Measurements from ENCODE around the gene SLFNL1. TPM values are rescaled to one million over a fixed set of nuclear protein-coding genes. Genes with fewer than 3 reads are reported as not detected.

SLFNL1 gene
- polyA plus RNA-seq, 2 of the 4 experiments (the other 2 are of a cell fraction) = 0.01 to 0.03 TPM

DNA sequence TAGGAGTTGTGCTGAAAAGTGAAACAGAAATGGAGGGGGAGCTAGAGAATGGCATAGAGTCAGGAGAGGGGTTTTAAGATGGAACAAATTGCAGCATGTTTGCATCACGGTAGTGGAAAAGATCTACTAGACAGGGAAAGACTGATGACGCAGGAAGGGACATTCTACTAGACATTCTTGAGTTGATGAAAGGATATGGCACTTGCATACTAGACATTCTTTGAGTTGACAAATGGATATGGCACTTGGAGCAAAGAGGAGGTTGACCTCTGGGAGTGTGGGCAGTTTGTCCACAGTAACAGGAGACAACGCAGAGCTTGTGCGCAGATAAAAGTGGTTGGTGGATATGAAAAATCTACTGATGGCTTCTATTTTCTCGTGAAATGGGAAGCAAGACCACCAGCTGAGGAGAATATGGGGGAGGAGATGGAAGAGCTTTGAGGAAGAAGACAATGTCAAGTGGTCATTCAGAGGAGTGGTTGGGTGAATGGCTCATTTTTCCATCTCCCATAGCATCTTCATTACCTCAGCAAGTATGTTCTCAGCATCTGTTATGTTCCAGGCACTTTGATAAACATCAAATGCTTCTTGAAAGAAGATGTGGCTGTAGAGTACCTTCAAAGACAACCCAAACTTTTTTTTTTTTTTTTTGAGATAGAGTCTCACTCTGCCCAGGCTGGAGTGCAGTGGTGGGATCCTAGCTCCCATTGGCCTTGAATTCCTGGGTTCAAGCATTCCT, 44.4 kb downstream of the SLFNL1 start (continued):
- TF ChIP-seq ZNF302 (CRISPR knock-in tag; IDR thresholded peaks at IDR 0.05) (no peak), NPAS2 (CRISPR knock-in tag; IDR thresholded peaks at IDR 0.05; ENCODE audit: borderline replicate concordance) (no peak), FOSB (CRISPR knock-in tag; IDR thresholded peaks at IDR 0.05) (no peak), EP300 (IDR thresholded peaks at IDR 0.05) (peak; percentile 97; a peak in 4 of 5 replicates), HEYL (CRISPR knock-in tag; IDR thresholded peaks at IDR 0.05) (no peak), ZFP36 (IDR thresholded peaks at IDR 0.05; ENCODE audit: borderline replicate concordance, partially characterized antibody) (no peak), GATA3 (IDR thresholded peaks at IDR 0.05; ENCODE audit: borderline replicate concordance) (peak; percentile 99), SREBF2 (IDR thresholded peaks at IDR 0.05) (no peak), HOXA7 (CRISPR knock-in tag; IDR thresholded peaks at IDR 0.05) (no peak), FOSL2 (IDR thresholded peaks at IDR 0.05) (peak; percentile 46), FOSL2 (CRISPR knock-in tag; IDR thresholded peaks at IDR 0.05) (peak; percentile 84), CEBPB (IDR thresholded peaks at IDR 0.05) (peak; percentile 83 to 91), RFX5 (IDR thresholded peaks at IDR 0.05) (no peak)
- TF ChIP-seq, protein P1, sequence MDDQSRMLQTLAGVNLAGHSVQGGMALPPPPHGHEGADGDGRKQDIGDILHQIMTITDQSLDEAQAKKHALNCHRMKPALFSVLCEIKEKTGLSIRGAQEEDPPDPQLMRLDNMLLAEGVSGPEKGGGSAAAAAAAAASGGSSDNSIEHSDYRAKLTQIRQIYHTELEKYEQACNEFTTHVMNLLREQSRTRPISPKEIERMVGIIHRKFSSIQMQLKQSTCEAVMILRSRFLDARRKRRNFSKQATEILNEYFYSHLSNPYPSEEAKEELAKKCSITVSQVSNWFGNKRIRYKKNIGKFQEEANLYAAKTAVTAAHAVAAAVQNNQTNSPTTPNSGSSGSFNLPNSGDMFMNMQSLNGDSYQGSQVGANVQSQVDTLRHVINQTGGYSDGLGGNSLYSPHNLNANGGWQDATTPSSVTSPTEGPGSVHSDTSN (IDR thresholded peaks at IDR 0.05) = peak; percentile 76; the same call in 1 of the 2 replicates
- TF ChIP-seq, protein P2, sequence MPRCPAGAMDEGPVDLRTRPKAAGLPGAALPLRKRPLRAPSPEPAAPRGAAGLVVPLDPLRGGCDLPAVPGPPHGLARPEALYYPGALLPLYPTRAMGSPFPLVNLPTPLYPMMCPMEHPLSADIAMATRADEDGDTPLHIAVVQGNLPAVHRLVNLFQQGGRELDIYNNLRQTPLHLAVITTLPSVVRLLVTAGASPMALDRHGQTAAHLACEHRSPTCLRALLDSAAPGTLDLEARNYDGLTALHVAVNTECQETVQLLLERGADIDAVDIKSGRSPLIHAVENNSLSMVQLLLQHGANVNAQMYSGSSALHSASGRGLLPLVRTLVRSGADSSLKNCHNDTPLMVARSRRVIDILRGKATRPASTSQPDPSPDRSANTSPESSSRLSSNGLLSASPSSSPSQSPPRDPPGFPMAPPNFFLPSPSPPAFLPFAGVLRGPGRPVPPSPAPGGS (IDR thresholded peaks at IDR 0.05) = peak; percentile 79; the same call in 2 of the 3 replicates
- TF ChIP-seq, protein P3, sequence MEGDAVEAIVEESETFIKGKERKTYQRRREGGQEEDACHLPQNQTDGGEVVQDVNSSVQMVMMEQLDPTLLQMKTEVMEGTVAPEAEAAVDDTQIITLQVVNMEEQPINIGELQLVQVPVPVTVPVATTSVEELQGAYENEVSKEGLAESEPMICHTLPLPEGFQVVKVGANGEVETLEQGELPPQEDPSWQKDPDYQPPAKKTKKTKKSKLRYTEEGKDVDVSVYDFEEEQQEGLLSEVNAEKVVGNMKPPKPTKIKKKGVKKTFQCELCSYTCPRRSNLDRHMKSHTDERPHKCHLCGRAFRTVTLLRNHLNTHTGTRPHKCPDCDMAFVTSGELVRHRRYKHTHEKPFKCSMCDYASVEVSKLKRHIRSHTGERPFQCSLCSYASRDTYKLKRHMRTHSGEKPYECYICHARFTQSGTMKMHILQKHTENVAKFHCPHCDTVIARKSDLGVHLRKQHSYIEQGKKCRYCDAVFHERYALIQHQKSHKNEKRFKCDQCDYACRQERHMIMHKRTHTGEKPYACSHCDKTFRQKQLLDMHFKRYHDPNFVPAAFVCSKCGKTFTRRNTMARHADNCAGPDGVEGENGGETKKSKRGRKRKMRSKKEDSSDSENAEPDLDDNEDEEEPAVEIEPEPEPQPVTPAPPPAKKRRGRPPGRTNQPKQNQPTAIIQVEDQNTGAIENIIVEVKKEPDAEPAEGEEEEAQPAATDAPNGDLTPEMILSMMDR (IDR thresholded peaks at IDR 0.05) = no peak

DNA sequence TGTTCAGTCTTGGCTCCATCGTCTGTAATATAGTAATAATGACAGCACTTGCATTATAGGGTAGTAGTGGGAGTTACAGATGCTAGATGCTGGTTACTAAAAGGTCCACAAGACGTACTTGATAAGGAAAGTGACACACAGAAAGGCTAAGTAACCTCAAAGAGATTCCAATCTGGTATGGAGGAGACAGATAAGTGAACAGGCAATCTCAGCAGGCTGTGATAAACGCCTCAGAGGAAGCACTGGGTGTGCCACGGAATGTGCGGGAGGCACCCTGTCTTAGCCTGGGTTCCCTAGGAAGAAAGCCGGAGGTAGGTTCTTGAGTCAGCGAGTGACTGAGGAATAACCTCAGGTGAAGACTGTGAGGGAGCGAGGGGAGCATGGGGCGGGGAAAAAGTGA, 46.6 kb downstream of the SLFNL1 start:
- POLR2A ChIA-PET = no interaction called here
- Histone ChIP-seq H3K27ac (peak overlapping the region; percentile 99 to 100), H3K4me1 (peaks cover 54% of the 10 kb centered on the region), H3K4me2 (no peak overlapping the region), H3K4me3 (no peak overlapping the region), H3K9me3 (no peaks in the 10 kb centered on the region)
- CTCF ChIA-PET = interaction anchor here (0.6 to 1.4 kb wide), 3 partner anchors 22 to 112 kb away, joined by 3 read pairs; no protein-coding TSS in a partner anchor
- WGBS (ENCODE audit: missing lambda C conversion rate) = 89% methylated on average over 9 of the region's 9 CpGs
- DNase-seq (ENCODE audit: low read depth in 1 of 2, low spot score in 1 of 2) = no peak
- ATAC-seq = no peak
- no peak for FAIRE-seq
- no peak for TF ChIP-seq NFE2L2 (conservative IDR thresholded peaks at IDR 0.05; ENCODE audit: low read length)
- TF ChIP-seq JUN (IDR thresholded peaks at IDR 0.05) = no peak
- no peak for TF ChIP-seq FOSL2 (IDR thresholded peaks at IDR 0.05)
- no peak for TF ChIP-seq FOSL2 (CRISPR knock-in tag; IDR thresholded peaks at IDR 0.05)
- TF ChIP-seq CEBPB (IDR thresholded peaks at IDR 0.05) = no peak
- TF ChIP-seq, protein P4, sequence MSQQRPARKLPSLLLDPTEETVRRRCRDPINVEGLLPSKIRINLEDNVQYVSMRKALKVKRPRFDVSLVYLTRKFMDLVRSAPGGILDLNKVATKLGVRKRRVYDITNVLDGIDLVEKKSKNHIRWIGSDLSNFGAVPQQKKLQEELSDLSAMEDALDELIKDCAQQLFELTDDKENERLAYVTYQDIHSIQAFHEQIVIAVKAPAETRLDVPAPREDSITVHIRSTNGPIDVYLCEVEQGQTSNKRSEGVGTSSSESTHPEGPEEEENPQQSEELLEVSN (IDR thresholded peaks at IDR 0.05; ENCODE audit: borderline replicate concordance, low read depth) = no peak
- no peak for TF ChIP-seq HOXB13 (CRISPR knock-in tag; IDR thresholded peaks at IDR 0.05; ENCODE audit: low read depth)
- TF ChIP-seq HDAC2 (IDR thresholded peaks at IDR 0.05) = no peak
- no peak for TF ChIP-seq EHF (CRISPR knock-in tag; IDR thresholded peaks at IDR 0.05)
- no peak for TF ChIP-seq EP300 (IDR thresholded peaks at IDR 0.05)
- TF ChIP-seq ZC3H11A (IDR thresholded peaks at IDR 0.05) = no peak
- no peak for TF ChIP-seq ESRRA (IDR thresholded peaks at IDR 0.05; ENCODE audit: borderline replicate concordance, low read length)
